SK-N-SH (cell line): Measurements from ENCODE around the gene KCNN3. TPM values are rescaled to one million over a fixed set of nuclear protein-coding genes. Genes with fewer than 3 reads are reported as not detected.

ENCODE experiments used
- CTCF ChIA-PET: fragments of 300-600, 350-600 bp; formaldehyde crosslinking; extraction: SDS; loops from one replicate; lab custom pipeline; 2021; lab: Yijun Ruan, JAX
- POLR2A ChIA-PET: fragments of 350-600 bp; sonication (Branson Sonifier 250); formaldehyde crosslinking; extraction: SDS; loops from one replicate; lab custom pipeline; 2020; ENCODE audit warnings: antibody characterized with exemption, inconsistent platforms; lab: Yijun Ruan, JAX
- DNase-seq: peaks from one replicate; pipeline ENCODE4 v3.0.0; 2012
- H2AFZ ChIP-seq: fragments of 200-600 bp; sonication (generic); 2 replicates; pipeline ENCODE4 v1.8.1; 2016; ENCODE audit warnings: antibody characterized with exemption, mild to moderate bottlenecking, low read depth
- H3F3A ChIP-seq: fragments of 200-600 bp; sonication (generic); replicated peaks from 2 replicates; pipeline ENCODE3; 2016; ENCODE audit warnings: antibody characterized with exemption, mild to moderate bottlenecking; ENCODE audit not compliant: insufficient read depth
- H3K27ac ChIP-seq, 2 experiments: fragments of 200-500 bp in 1 of 2; fragments of 200-600 bp in 1 of 2; sonication (Bioruptor generic) in 1 of 2; sonication (generic), shearing (Covaris generic) in 1 of 2; 2 replicates each; pipeline versions ENCODE4 v1.5.1 to v1.6.1; 2014 to 2016; ENCODE audit warnings: low read depth in 2 of 2, inconsistent platforms in 1 of 2, low read length in 1 of 2, mild to moderate bottlenecking in 1 of 2, mixed read lengths in 1 of 2
- H3K27me3 ChIP-seq: fragments of 200-600 bp; sonication (generic), shearing (Covaris generic); 2 replicates; pipeline ENCODE4 v1.6.1; 2016; ENCODE audit warnings: mixed run types; ENCODE audit not compliant: insufficient read depth
- H3K36me3 ChIP-seq, 2 experiments: fragments of 200-500 bp in 1 of 2; fragments of 200-600 bp in 1 of 2; sonication (Bioruptor generic) in 1 of 2; sonication (generic) in 1 of 2; replicated peaks in 1 of 2; 2 replicates each; pipeline versions ENCODE3 to v1.5.1; 2014 to 2016; ENCODE audit warnings: low read length in 1 of 2, mild to moderate bottlenecking in 1 of 2; ENCODE audit not compliant: insufficient read depth in 2 of 2, control insufficient read depth in 1 of 2
- H3K4me1 ChIP-seq, 2 experiments: fragments of 200-500 bp in 1 of 2; fragments of 200-600 bp in 1 of 2; sonication (Bioruptor generic) in 1 of 2; sonication (generic), shearing (Covaris generic) in 1 of 2; 2 replicates each; pipeline versions ENCODE4 v1.5.1 to v1.6.1; 2014 to 2016; ENCODE audit warnings: low read depth in 1 of 2, low read length in 1 of 2, mixed run types in 1 of 2; ENCODE audit not compliant: insufficient read depth in 2 of 2, control insufficient read depth in 1 of 2
- H3K4me2 ChIP-seq: fragments of 200-600 bp; sonication (generic), shearing (Covaris generic); 2 replicates; pipeline ENCODE4 v1.6.1; 2017; ENCODE audit warnings: mixed run types
- H3K4me3 ChIP-seq, 2 experiments: fragments of 200-500 bp in 1 of 2; fragments of 200-600 bp in 1 of 2; sonication (Bioruptor generic) in 1 of 2; sonication (generic), shearing (Covaris generic) in 1 of 2; 2 replicates each; pipeline versions ENCODE4 v1.5.1 to v1.8.1; 2014 to 2016; ENCODE audit warnings: low read depth in 2 of 2, inconsistent platforms in 1 of 2, low read length in 1 of 2, mild to moderate bottlenecking in 1 of 2, mixed read lengths in 1 of 2, moderate library complexity in 1 of 2
- H3K79me2 ChIP-seq: fragments of 200-600 bp; sonication (generic); 2 replicates; pipeline ENCODE4 v1.8.1; 2017; ENCODE audit warnings: mild to moderate bottlenecking; ENCODE audit not compliant: insufficient read depth
- H3K9ac ChIP-seq: fragments of 200-600 bp; sonication (generic); 2 replicates; pipeline ENCODE4 v1.6.1; 2017; ENCODE audit warnings: mixed run types
- H3K9me2 ChIP-seq: fragments of 200-600 bp; sonication (generic); 2 replicates; pipeline ENCODE4 v1.6.1; 2017; ENCODE audit warnings: mixed run types
- H3K9me3 ChIP-seq: fragments of 200-600 bp; sonication (generic); 2 replicates; pipeline ENCODE4 v1.6.1; 2017; ENCODE audit warnings: mixed run types, mild to moderate bottlenecking, moderate library complexity
- H4K20me1 ChIP-seq: fragments of 200-600 bp; sonication (generic); 2 replicates; pipeline ENCODE4 v1.6.1; 2017; ENCODE audit warnings: mild to moderate bottlenecking, mixed run types; ENCODE audit not compliant: insufficient read depth
- EP300 ChIP-seq, 2 experiments: IDR thresholded peaks; 2 replicates each; pipeline versions ENCODE4 v1.4.0 to v1.6.1; 2012; ENCODE audit warnings: borderline replicate concordance in 1 of 2, low read depth in 1 of 2, low read length in 1 of 2
- EZH2phosphoT487 ChIP-seq: fragments of 200-600 bp; sonication (generic); IDR thresholded peaks from 2 replicates; pipeline ENCODE4 v1.6.1; 2017; ENCODE audit warnings: low read depth, mixed run types, mild to moderate bottlenecking, antibody characterized with exemption, moderate library complexity, borderline replicate concordance
- FOXJ3 ChIP-seq: sonication (generic); formaldehyde crosslinking; IDR thresholded peaks from 2 replicates; pipeline ENCODE4 v1.5.1; 2020; ENCODE audit warnings: mild to moderate bottlenecking, missing genetic modification reagents
- GABPA ChIP-seq: IDR thresholded peaks from 2 replicates; pipeline ENCODE4 v1.4.0; 2012; ENCODE audit warnings: low read depth, mild to moderate bottlenecking
- GATA2 ChIP-seq: sonication (generic); formaldehyde crosslinking; IDR thresholded peaks from 2 replicates; pipeline ENCODE4 v1.5.0; 2020; ENCODE audit warnings: mild to moderate bottlenecking, missing genetic modification reagents
- MXI1 ChIP-seq: IDR thresholded peaks from 2 replicates; pipeline ENCODE4 v1.6.1; 2012; ENCODE audit warnings: mild to moderate bottlenecking, low read depth, low read length, improper control_type of control experiment
- NRF1 ChIP-seq: IDR thresholded peaks from 2 replicates; pipeline ENCODE4 v1.6.1; 2012; ENCODE audit warnings: low read depth, mild to moderate bottlenecking, low read length
- PBX3 ChIP-seq: IDR thresholded peaks from 2 replicates; pipeline ENCODE4; 2012
- POLR2AphosphoS5 ChIP-seq: IDR thresholded peaks from 2 replicates; pipeline ENCODE4 v1.6.1; 2012; ENCODE audit warnings: low read depth, low read length
- RAD21 ChIP-seq: IDR thresholded peaks from 2 replicates; pipeline ENCODE4 v1.6.1; 2012; ENCODE audit warnings: mild to moderate bottlenecking, low read length
- RCOR1 ChIP-seq: fragments of 150-350 bp; IDR thresholded peaks from 2 replicates; pipeline ENCODE4 v1.6.1; 2017; ENCODE audit warnings: antibody characterized with exemption, low read length
- RFX5 ChIP-seq: IDR thresholded peaks from 2 replicates; pipeline ENCODE4 v1.6.1; 2012; ENCODE audit warnings: mild to moderate bottlenecking, improper control_type of control experiment, low read length
- SMC3 ChIP-seq: IDR thresholded peaks from 2 replicates; pipeline ENCODE4 v1.6.1; 2012; ENCODE audit warnings: low read depth, low read length, improper control_type of control experiment
- TAF1 ChIP-seq: IDR thresholded peaks from 2 replicates; pipeline ENCODE4 v1.6.1; 2012; ENCODE audit warnings: low read depth, mild to moderate bottlenecking, low read length, moderate library complexity, borderline replicate concordance
- TEAD4 ChIP-seq: IDR thresholded peaks from 2 replicates; pipeline ENCODE4 v1.4.0; 2012; ENCODE audit warnings: mild to moderate bottlenecking, borderline replicate concordance; ENCODE audit not compliant: insufficient read depth
- USF2 ChIP-seq: fragments of 150-350 bp; IDR thresholded peaks from 2 replicates; pipeline ENCODE4 v1.6.1; 2017; ENCODE audit warnings: antibody characterized with exemption, low read length, low read depth, borderline replicate concordance
- WGBS: methylation state at CpG from one replicate; pipeline ENCODE4 v1.1.6; 2017; ENCODE audit warnings: low lambda C conversion rate; 5-methylcytosine and 5-hydroxymethylcytosine counted together
- polyA plus RNA-seq, 3 experiments: library from polyadenylated mRNA; depleted of rRNA; stranded (reverse); fragments of >200 nt; gene quantifications; 2 replicates each; pipeline ENCODE4 v1.2.3, GENCODE V29; 2012
- TF ChIP-seq, protein P1 (sequence below): IDR thresholded peaks from 2 replicates; pipeline ENCODE4 v1.4.0; 2012; ENCODE audit warnings: low read depth
- TF ChIP-seq, protein P2 (sequence below): IDR thresholded peaks from 2 replicates; pipeline ENCODE4 v1.4.0; 2012; ENCODE audit warnings: low read depth, borderline replicate concordance
- TF ChIP-seq, protein P3 (sequence below): IDR thresholded peaks from 2 replicates; pipeline ENCODE4 v1.6.1; 2012; ENCODE audit warnings: mild to moderate bottlenecking, low read depth, low read length, moderate library complexity

Gene KCNN3
- polyA plus RNA-seq, 1 of the 3 experiments (the other 2 are of a cell fraction), result 0.16 TPM

- DNase-seq, result no peak
- Histone ChIP-seq H3K27me3 (peaks cover 4% of the 10 kb centered on the region; the same call in 1 of the 2 replicates), H3K4me3 (no peak overlapping the region), H3K27ac (no peak overlapping the region; a peak in 1 of 4 replicates), H3K4me1 (peaks cover 0 to 25% of the 10 kb centered on the region in 2 experiments; a peak in 1 of 4 replicates), H3K9me2 (no peaks in the 10 kb centered on the region), H3K36me3 (no peaks in the 10 kb centered on the region), H4K20me1 (no peaks in the 10 kb centered on the region), H3F3A (no peaks in the 10 kb centered on the region), H3K4me2 (no peak overlapping the region), H3K9ac (no peak overlapping the region), H3K79me2 (no peaks in the 10 kb centered on the region), H3K9me3 (no peaks in the 10 kb centered on the region), H2AFZ (no peak overlapping the region)
- TF ChIP-seq EZH2phosphoT487 (no peak), NRF1 (no peak), GATA2 (no peak), EP300 (IDR thresholded peaks at IDR 0.05; ENCODE audit: borderline replicate concordance in 1 of 2, low read depth in 1 of 2, low read length in 1 of 2) (no peak), TAF1 (no peak), RAD21 (no peak), MXI1 (no peak), TEAD4 (no peak), RCOR1 (no peak)
- TF ChIP-seq, protein P1, sequence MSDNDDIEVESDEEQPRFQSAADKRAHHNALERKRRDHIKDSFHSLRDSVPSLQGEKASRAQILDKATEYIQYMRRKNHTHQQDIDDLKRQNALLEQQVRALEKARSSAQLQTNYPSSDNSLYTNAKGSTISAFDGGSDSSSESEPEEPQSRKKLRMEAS, result no peak
- 74% methylated on average over 7 of the region's 9 CpGs for WGBS
- ChIA-PET CTCF (interaction anchor here (0.6 to 2.2 kb wide), 4 partner anchors 13 to 362 kb away, joined by 3 to 9 read pairs (median 3); no protein-coding TSS in a partner anchor), POLR2A (no interaction called here)
These were observed 90.4 kb downstream of the KCNN3 start for GRCh38 chr1:154779551-154780189.

GRCh38 chr1:154778944-154779343, 91.1 kb downstream of the KCNN3 start:
- Histone ChIP-seq H3K4me1 (peaks cover 0 to 28% of the 10 kb centered on the region in 2 experiments; a peak in 1 of 4 replicates), H3K9me2 (no peaks in the 10 kb centered on the region), H3K9ac (no peak overlapping the region), H3K4me3 (no peak overlapping the region), H2AFZ (no peak overlapping the region), H3K79me2 (no peaks in the 10 kb centered on the region), H4K20me1 (no peaks in the 10 kb centered on the region), H3K27ac (no peak overlapping the region), H3K9me3 (no peaks in the 10 kb centered on the region), H3K4me2 (no peak overlapping the region), H3K36me3 (no peaks in the 10 kb centered on the region), H3F3A (no peaks in the 10 kb centered on the region), H3K27me3 (peaks cover 4% of the 10 kb centered on the region; the same call in 1 of the 2 replicates)
- WGBS, result 47% methylated on average over 3 of the region's 3 CpGs
- DNase-seq, result no peak
- ChIA-PET CTCF (interaction anchor here (0.6 to 5.0 kb wide), 4 partner anchors 13 to 29 kb away, joined by 3 to 25 read pairs (median 6); no protein-coding TSS in a partner anchor), POLR2A (no interaction called here)
- TF ChIP-seq, protein P2, sequence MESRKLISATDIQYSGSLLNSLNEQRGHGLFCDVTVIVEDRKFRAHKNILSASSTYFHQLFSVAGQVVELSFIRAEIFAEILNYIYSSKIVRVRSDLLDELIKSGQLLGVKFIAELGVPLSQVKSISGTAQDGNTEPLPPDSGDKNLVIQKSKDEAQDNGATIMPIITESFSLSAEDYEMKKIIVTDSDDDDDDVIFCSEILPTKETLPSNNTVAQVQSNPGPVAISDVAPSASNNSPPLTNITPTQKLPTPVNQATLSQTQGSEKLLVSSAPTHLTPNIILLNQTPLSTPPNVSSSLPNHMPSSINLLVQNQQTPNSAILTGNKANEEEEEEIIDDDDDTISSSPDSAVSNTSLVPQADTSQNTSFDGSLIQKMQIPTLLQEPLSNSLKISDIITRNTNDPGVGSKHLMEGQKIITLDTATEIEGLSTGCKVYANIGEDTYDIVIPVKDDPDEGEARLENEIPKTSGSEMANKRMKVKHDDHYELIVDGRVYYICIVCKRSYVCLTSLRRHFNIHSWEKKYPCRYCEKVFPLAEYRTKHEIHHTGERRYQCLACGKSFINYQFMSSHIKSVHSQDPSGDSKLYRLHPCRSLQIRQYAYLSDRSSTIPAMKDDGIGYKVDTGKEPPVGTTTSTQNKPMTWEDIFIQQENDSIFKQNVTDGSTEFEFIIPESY, result no peak
- TF ChIP-seq RFX5, result no peak
- TF ChIP-seq, protein P3, sequence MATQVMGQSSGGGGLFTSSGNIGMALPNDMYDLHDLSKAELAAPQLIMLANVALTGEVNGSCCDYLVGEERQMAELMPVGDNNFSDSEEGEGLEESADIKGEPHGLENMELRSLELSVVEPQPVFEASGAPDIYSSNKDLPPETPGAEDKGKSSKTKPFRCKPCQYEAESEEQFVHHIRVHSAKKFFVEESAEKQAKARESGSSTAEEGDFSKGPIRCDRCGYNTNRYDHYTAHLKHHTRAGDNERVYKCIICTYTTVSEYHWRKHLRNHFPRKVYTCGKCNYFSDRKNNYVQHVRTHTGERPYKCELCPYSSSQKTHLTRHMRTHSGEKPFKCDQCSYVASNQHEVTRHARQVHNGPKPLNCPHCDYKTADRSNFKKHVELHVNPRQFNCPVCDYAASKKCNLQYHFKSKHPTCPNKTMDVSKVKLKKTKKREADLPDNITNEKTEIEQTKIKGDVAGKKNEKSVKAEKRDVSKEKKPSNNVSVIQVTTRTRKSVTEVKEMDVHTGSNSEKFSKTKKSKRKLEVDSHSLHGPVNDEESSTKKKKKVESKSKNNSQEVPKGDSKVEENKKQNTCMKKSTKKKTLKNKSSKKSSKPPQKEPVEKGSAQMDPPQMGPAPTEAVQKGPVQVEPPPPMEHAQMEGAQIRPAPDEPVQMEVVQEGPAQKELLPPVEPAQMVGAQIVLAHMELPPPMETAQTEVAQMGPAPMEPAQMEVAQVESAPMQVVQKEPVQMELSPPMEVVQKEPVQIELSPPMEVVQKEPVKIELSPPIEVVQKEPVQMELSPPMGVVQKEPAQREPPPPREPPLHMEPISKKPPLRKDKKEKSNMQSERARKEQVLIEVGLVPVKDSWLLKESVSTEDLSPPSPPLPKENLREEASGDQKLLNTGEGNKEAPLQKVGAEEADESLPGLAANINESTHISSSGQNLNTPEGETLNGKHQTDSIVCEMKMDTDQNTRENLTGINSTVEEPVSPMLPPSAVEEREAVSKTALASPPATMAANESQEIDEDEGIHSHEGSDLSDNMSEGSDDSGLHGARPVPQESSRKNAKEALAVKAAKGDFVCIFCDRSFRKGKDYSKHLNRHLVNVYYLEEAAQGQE, result no peak
- TF ChIP-seq PBX3, result no peak
- TF ChIP-seq GATA2, result no peak
- no peak for TF ChIP-seq POLR2AphosphoS5
- TF ChIP-seq FOXJ3 (CRISPR knock-in tag), result no peak
- TF ChIP-seq USF2, result no peak
- no peak for TF ChIP-seq GABPA
- TF ChIP-seq SMC3, result no peak
- TF ChIP-seq MXI1, result no peak
- no peak for TF ChIP-seq RAD21
